Measurements from ENCODE around the gene CLEC16A. TPM values are rescaled to one million over a fixed set of nuclear protein-coding genes. Genes with fewer than 3 reads are reported as not detected.

CLEC16A gene
- total and polyA plus RNA-seq, 9 of the 15 experiments (the other 6 are each of a cell fraction or from before 2014, with no cell fraction given): 1.00 to 22.3 (median 10.0) TPM

- CTCF ChIA-PET (ENCODE audit: low intra/inter-chr PET ratio): interaction anchor here (0.6 kb wide), 1 partner anchor 49 kb away, joined by 4 read pairs; no protein-coding TSS in a partner anchor
- TF ChIP-seq ZNF644 (tag; IDR thresholded peaks at IDR 0.05; ENCODE audit: low read depth) (no peak), ETV1 (tag; conservative IDR thresholded peaks at IDR 0.05; ENCODE audit: low read depth) (no peak), MLLT1 (IDR thresholded peaks at IDR 0.05) (no peak), ZNF239 (CRISPR knock-in tag; IDR thresholded peaks at IDR 0.05) (no peak), CHD1 (IDR thresholded peaks at IDR 0.05; ENCODE audit: low read length) (no peak), RNF2 (IDR thresholded peaks at IDR 0.05) (no peak), FIP1L1 (IDR thresholded peaks at IDR 0.05; ENCODE audit: low read depth, low read length, poor library complexity, severe bottlenecking) (no peak), HMBOX1 (IDR thresholded peaks at IDR 0.05) (no peak), USF2 (CRISPR knock-in tag; IDR thresholded peaks at IDR 0.05) (peak; percentile 41), TEAD2 (tag; IDR thresholded peaks at IDR 0.05) (no peak), DPF2 (IDR thresholded peaks at IDR 0.05) (no peak), TCF3 (CRISPR knock-in tag; IDR thresholded peaks at IDR 0.05) (no peak), NR3C1 (CRISPR knock-in tag; IDR thresholded peaks at IDR 0.05) (no peak), RAD51 (IDR thresholded peaks at IDR 0.05; ENCODE audit: borderline replicate concordance, low read depth) (peak; percentile 84), ZNF444 (CRISPR knock-in tag; IDR thresholded peaks at IDR 0.05) (no peak), CBFA2T2 (conservative IDR thresholded peaks at IDR 0.05) (0 out of 2 replicates have a peak, but pooled peaks have one; percentile 13), PKNOX1 (IDR thresholded peaks at IDR 0.05) (no peak; the same call in 1 of the 2 replicates), SAFB (IDR thresholded peaks at IDR 0.05; ENCODE audit: borderline replicate concordance, low read depth, low read length) (no peak), JUN (IDR thresholded peaks at IDR 0.05; ENCODE audit: borderline replicate concordance, low read depth, low read length) (peak; percentile 42; the same call in 1 of the 2 replicates), JUN (CRISPR knock-in tag; IDR thresholded peaks at IDR 0.05; ENCODE audit: borderline replicate concordance) (no peak), RBFOX2 (IDR thresholded peaks at IDR 0.05; ENCODE audit: low read depth, low read length) (no peak)
These were observed 66.3 kb downstream of the CLEC16A start for GRCh38 chr16:11010575-11011221.

More at GRCh38 chr16:11010575-11011221, 66.3 kb downstream of the CLEC16A start:
- WGBS (ENCODE audit: insufficient coverage, low coverage, missing lambda C conversion rate): 69% methylated on average over 12 of the region's 12 CpGs
- no peak overlapping the region for H3K27ac ChIP-seq (ENCODE audit: extremely low read depth, low read depth, low read length)
- H3K4me3 ChIP-seq: no peak overlapping the region
- H3K9ac ChIP-seq (ENCODE audit: insufficient read depth in 1 of 2, low read depth in 2 of 2, low read length in 2 of 2): no peak overlapping the region
- intact Hi-C loops (cut with micrococcal nuclease) (no loop called here), in situ Hi-C loops (cut with MboI) (no loop called here)
- H3K9me1 ChIP-seq (ENCODE audit: control insufficient read depth, insufficient read depth, low read length): no peaks in the 10 kb centered on the region
- no peak overlapping the region for H3K4me2 ChIP-seq (ENCODE audit: insufficient read depth, low read length)
- 0 out of 3 replicates have a peak, but pooled peaks cover 5% of the 10 kb centered on the region for H3K36me3 ChIP-seq (ENCODE audit: control insufficient read depth, insufficient read depth, low read length)
- H3K4me1 ChIP-seq (replicated peaks in 1 of 2; ENCODE audit: control insufficient read depth in 2 of 2, insufficient read depth in 2 of 2, low read length in 2 of 2): no peaks in the 10 kb centered on the region; a peak in 1 of 5 replicates
- H2AFZ ChIP-seq (ENCODE audit: low read depth, low read length): no peak overlapping the region
- no peaks in the 10 kb centered on the region for H3K27me3 ChIP-seq (ENCODE audit: control insufficient read depth in 2 of 2, insufficient read depth in 2 of 2, low read length in 2 of 2)
- DNase-seq (ENCODE audit: extremely low read depth in 1 of 4, low spot score in 3 of 4) (peak in 1 of 4 experiments; percentile 19), FAIRE-seq (peak; percentile 65), ATAC-seq (no peak)
- no peaks in the 10 kb centered on the region for H3K79me2 ChIP-seq (ENCODE audit: control insufficient read depth, insufficient read depth, low read length)
- no peaks in the 10 kb centered on the region for H4K20me1 ChIP-seq (replicated peaks; ENCODE audit: control insufficient read depth, insufficient read depth, low read length)
- no peaks in the 10 kb centered on the region for H3K9me3 ChIP-seq (replicated peaks; ENCODE audit: control insufficient read depth, insufficient read depth, low read depth, low read length)
- POLR2A ChIA-PET: no interaction called here
- no TSS peak for BruUV-seq (replicated peaks)

Data from K562 (cell line).